Ishikawa (cell line): ENCODE data around the gene STAB1.

Experiments
- CEBPB ChIP-seq: IDR thresholded peaks from 2 replicates; pipeline ENCODE4 v1.6.1; 2012
- EGR1 ChIP-seq: IDR thresholded peaks from 2 replicates; pipeline ENCODE4 v1.6.1; 2012
- FOXM1 ChIP-seq: IDR thresholded peaks from 2 replicates; pipeline ENCODE4 v1.6.1; 2012; ENCODE audit warnings: low read depth, borderline replicate concordance
- RAD21 ChIP-seq: IDR thresholded peaks from 2 replicates; pipeline ENCODE4 v1.6.1; 2012; ENCODE audit warnings: low read depth
- TCF12 ChIP-seq: IDR thresholded peaks from 2 replicates; pipeline ENCODE4 v1.6.1; 2012; ENCODE audit warnings: low read depth
- TEAD4 ChIP-seq: IDR thresholded peaks from 2 replicates; pipeline ENCODE4 v1.6.1; 2012
- YY1 ChIP-seq: IDR thresholded peaks from 2 replicates; pipeline ENCODE4 v1.6.1; 2012; ENCODE audit warnings: low read depth
- ZBTB7A ChIP-seq: IDR thresholded peaks from 2 replicates; pipeline ENCODE4 v1.6.1; 2012; ENCODE audit warnings: low read depth
- TF ChIP-seq, protein P1 (sequence below): IDR thresholded peaks from 2 replicates; pipeline ENCODE4 v1.6.1; 2012
- TF ChIP-seq, protein P2 (sequence below): IDR thresholded peaks from 2 replicates; pipeline ENCODE4 v1.6.1; 2012; ENCODE audit warnings: low read depth, mild to moderate bottlenecking

DNA sequence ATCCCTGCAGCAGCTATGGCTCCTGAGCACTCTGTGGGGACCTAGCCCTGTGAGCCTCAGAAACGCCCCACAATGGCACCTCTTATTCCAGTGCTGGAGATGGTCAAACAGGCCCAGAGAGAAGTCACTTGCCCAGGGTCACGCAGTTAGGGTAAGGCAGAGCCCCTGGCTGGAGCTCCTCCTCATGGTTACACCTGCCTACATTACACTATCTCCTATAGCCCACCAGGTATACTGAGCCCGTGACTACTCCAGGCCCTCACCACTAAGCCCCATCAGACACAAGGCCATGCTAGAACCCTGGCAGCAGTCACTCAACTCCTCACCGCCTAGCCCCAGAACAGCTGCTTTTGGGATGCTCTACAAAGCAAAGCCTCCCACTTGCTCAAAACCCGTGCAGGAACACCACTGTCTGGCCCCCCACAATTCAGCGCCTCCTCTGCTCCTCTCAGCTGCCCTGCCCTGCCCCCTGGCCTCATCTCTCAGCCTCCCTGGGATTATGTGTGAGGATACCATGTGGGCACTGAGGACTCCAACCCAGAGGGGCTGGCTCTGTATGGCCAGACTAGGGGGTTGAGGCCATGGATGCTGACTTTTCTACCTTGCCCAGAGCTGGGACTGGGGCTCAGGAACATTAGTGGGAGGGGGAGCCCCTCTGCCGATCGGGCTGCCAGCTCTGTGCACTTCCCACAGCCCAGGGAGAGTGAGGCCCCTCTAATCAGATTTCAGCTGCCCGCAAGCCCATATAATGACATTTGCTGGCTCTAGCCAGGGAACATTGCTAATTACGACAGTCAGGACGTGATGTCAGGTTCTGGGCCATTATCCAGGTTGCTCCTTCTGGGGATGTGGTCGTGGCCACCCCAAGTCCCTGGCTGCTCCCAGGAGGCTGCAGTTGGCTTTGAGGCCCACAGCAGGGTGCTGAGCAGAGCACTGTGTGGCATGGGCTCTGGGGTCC lies 34.5 kb downstream of the STAB1 start:
- TF ChIP-seq YY1: no peak
- no peak for TF ChIP-seq FOXM1
- TF ChIP-seq, protein P1, sequence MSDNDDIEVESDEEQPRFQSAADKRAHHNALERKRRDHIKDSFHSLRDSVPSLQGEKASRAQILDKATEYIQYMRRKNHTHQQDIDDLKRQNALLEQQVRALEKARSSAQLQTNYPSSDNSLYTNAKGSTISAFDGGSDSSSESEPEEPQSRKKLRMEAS: no peak
- TF ChIP-seq RAD21: no peak
- TF ChIP-seq TCF12: no peak
- TF ChIP-seq TEAD4: no peak
- TF ChIP-seq, protein P2, sequence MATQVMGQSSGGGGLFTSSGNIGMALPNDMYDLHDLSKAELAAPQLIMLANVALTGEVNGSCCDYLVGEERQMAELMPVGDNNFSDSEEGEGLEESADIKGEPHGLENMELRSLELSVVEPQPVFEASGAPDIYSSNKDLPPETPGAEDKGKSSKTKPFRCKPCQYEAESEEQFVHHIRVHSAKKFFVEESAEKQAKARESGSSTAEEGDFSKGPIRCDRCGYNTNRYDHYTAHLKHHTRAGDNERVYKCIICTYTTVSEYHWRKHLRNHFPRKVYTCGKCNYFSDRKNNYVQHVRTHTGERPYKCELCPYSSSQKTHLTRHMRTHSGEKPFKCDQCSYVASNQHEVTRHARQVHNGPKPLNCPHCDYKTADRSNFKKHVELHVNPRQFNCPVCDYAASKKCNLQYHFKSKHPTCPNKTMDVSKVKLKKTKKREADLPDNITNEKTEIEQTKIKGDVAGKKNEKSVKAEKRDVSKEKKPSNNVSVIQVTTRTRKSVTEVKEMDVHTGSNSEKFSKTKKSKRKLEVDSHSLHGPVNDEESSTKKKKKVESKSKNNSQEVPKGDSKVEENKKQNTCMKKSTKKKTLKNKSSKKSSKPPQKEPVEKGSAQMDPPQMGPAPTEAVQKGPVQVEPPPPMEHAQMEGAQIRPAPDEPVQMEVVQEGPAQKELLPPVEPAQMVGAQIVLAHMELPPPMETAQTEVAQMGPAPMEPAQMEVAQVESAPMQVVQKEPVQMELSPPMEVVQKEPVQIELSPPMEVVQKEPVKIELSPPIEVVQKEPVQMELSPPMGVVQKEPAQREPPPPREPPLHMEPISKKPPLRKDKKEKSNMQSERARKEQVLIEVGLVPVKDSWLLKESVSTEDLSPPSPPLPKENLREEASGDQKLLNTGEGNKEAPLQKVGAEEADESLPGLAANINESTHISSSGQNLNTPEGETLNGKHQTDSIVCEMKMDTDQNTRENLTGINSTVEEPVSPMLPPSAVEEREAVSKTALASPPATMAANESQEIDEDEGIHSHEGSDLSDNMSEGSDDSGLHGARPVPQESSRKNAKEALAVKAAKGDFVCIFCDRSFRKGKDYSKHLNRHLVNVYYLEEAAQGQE: no peak
- no peak for TF ChIP-seq EGR1
- TF ChIP-seq CEBPB: no peak
- TF ChIP-seq ZBTB7A: no peak
